Tibial artery (tissue), 4 donors: ENCODE results near the gene KRT15.

Experiments
- DNase-seq, 2 donors: peaks; one replicate each; pipeline ENCODE4 v3.0.0-alpha.2; 2019
- H3K27ac ChIP-seq, 2 donors: fragments of 200-600 bp; sonication (generic) in 1 of 2; 1 replicate in 1 of 2; 2 replicates in 1 of 2; pipeline ENCODE4 v1.5.1; 2018 to 2019; ENCODE audit warnings: mild to moderate bottlenecking in 1 of 2
- H3K27me3 ChIP-seq, 2 donors: fragments of 200-600 bp; sonication (generic) in 1 of 2; one replicate each; pipeline versions ENCODE4 v1.5.1 to v1.6.0; 2016 to 2019
- H3K36me3 ChIP-seq, 3 donors: fragments of 200-600 bp; sonication (generic) in 2 of 3; one replicate each; pipeline ENCODE4 v1.5.1; 2016 to 2019; ENCODE audit warnings: mild to moderate bottlenecking in 2 of 3
- H3K4me1 ChIP-seq, 4 donors: fragments of 200-600 bp; sonication (generic) in 2 of 4; 1 replicate in 3 of 4; 2 replicates in 1 of 4; pipeline ENCODE4 v1.5.1; 2016 to 2019
- H3K4me3 ChIP-seq, 2 donors: fragments of 200-600 bp; sonication (generic) in 1 of 2; 1 replicate in 1 of 2; 2 replicates in 1 of 2; pipeline ENCODE4 v1.5.1; 2018 to 2019; ENCODE audit warnings: mild to moderate bottlenecking in 2 of 2
- H3K9me3 ChIP-seq, 3 donors: fragments of 200-600 bp; sonication (generic) in 1 of 3; one replicate each; pipeline ENCODE4 v1.5.1; 2016 to 2019
- intact Hi-C: fragments of 100-400 bp; cut with DNase I; formaldehyde crosslinking; loops from one replicate; pipeline ENCODE4 v1.15.0; 2023; ENCODE audit warnings: low total_unique reads
- TF ChIP-seq, protein P1 (sequence below), 2 experiments: fragments of 200-600 bp in 1 of 2; fragments of 450-650 bp in 1 of 2; IDR thresholded peaks; one replicate each; pipeline ENCODE4 v1.5.1; 2017 to 2019; ENCODE audit warnings: antibody characterized with exemption in 2 of 2, mild to moderate bottlenecking in 1 of 2, moderate library complexity in 1 of 2

KRT15 gene

DNA sequence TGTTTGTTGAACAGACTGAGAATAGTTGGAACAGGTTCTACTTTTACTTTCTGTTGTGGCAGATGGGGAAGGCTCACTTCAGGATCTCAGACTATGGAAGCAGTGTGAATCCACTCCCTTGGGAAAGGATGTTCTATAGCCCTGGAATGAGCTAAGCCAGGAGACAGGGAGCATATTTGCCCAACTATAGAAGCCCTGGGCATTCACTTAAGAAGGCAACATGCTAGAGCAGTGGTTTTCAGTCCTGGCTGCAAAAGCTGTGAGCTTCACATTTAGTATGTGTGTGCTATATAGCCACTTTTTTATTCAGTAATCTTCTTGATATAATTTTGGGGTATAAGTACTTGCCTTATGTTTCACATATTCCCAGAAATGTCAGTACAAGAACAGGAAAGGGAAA is 50.3 kb downstream of the KRT15 start:
- Histone ChIP-seq H3K9me3 (peaks cover 0 to 6% (median 0%) of the 10 kb centered on the region in 3 donors), H3K36me3 (no peaks in the 10 kb centered on the region), H3K4me1 (no peaks in the 10 kb centered on the region), H3K4me3 (no peak overlapping the region), H3K27me3 (peaks cover 0 to 10% of the 10 kb centered on the region in 2 donors), H3K27ac (no peak overlapping the region)
- intact Hi-C loops = no loop called here
- no peak for DNase-seq
- TF ChIP-seq, protein P1, sequence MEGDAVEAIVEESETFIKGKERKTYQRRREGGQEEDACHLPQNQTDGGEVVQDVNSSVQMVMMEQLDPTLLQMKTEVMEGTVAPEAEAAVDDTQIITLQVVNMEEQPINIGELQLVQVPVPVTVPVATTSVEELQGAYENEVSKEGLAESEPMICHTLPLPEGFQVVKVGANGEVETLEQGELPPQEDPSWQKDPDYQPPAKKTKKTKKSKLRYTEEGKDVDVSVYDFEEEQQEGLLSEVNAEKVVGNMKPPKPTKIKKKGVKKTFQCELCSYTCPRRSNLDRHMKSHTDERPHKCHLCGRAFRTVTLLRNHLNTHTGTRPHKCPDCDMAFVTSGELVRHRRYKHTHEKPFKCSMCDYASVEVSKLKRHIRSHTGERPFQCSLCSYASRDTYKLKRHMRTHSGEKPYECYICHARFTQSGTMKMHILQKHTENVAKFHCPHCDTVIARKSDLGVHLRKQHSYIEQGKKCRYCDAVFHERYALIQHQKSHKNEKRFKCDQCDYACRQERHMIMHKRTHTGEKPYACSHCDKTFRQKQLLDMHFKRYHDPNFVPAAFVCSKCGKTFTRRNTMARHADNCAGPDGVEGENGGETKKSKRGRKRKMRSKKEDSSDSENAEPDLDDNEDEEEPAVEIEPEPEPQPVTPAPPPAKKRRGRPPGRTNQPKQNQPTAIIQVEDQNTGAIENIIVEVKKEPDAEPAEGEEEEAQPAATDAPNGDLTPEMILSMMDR (IDR thresholded peaks at IDR 0.05) = no peak

DNA sequence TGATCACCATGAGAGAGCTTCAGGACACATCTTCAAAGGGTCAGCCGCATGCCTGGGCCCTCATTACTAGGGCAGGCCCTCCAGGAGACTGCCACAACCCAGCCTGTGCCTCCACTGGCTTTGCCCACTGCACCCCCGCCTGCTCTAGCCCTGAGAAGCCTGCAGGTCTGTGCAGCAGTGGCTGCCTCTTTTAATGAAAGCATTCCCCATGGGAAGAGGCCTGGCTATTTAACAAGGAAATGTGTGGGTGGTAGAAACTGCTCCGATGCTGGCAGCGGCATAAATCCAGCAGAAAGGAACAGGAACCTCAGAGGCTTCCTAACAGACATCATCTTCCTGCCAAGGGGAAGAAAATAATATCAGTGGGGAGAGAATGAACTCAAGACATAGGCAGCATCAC is 51.1 kb downstream of the KRT15 start:
- TF ChIP-seq, protein P1 (IDR thresholded peaks at IDR 0.05) = no peak
- intact Hi-C loops = no loop called here
- no peak for DNase-seq

DNA sequence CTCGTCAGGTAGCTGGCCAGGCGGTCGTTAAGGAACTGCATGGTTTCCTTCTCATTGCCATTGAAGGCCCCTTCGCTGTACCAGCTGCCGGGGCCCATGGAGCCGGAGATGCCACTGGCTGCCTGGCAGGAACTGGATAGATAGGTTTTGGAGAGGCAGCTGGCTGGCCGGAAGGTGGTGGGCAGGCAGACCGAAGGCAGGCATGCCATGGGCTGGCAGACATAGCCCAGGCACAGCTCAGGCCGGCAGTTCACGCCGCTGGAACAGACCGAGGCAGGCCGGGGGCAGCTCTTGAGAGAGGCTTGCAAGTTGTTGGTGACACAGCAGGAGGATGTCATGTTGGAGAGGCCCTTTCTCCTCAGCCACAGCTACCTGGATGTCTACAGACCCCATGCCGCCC is 51.7 kb downstream of the KRT15 start, which contains the start of gene KRT32:
Gene KRT32, minus strand, starts transcription at position 399 of the 400 bp plus-strand sequence. Its CDS starts 61 bp downstream, at position 338.
- H3K4me3 ChIP-seq = no peak within 1 kb of the TSS
- TF ChIP-seq, protein P1 (IDR thresholded peaks at IDR 0.05) = no peak

More for the DNA sequence above, 51.1 kb downstream of the KRT15 start:
- H3K27ac ChIP-seq = no peak overlapping the region
- peaks cover 0 to 10% of the 10 kb centered on the region in 2 donors for H3K27me3 ChIP-seq
- H3K4me1 ChIP-seq = no peaks in the 10 kb centered on the region
- no peaks in the 10 kb centered on the region for H3K36me3 ChIP-seq
- no peak overlapping the region for H3K4me3 ChIP-seq
- peaks cover 0 to 6% (median 0%) of the 10 kb centered on the region in 3 donors for H3K9me3 ChIP-seq

DNA sequence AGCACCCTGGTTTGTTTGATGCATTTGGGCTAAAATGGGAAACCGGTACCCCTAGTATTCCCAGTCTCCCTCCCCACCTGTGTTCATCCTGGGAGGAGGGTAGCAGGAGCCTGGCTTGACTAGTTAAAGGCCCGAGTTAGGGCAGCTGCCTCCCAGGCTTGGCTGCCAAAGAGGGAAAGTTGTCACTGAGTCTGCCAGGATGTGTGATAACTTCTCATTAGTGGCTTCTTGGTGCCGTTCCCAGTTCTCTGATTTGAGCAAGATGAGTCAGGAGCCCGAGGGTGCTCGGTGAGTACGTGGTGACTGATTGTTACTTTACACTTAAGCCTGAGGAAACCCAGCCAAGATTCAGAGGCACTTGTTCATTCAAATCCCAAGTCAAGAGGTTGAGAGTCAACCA is 54.0 kb downstream of the KRT15 start:
- Histone ChIP-seq H3K4me3 (no peak overlapping the region), H3K27me3 (peaks cover 0 to 12% of the 10 kb centered on the region in 2 donors), H3K36me3 (no peaks in the 10 kb centered on the region), H3K4me1 (no peaks in the 10 kb centered on the region), H3K9me3 (peaks cover 0 to 6% (median 0%) of the 10 kb centered on the region in 3 donors), H3K27ac (no peak overlapping the region)
- intact Hi-C loops = no loop called here
- peak in 1 of 2 donors; percentile 80 for DNase-seq
- TF ChIP-seq, protein P1 (IDR thresholded peaks at IDR 0.05) = no peak

More for the DNA sequence above, 51.7 kb downstream of the KRT15 start, which contains the start of gene KRT32:
- Histone ChIP-seq H3K27me3 (peaks cover 0 to 12% of the 10 kb centered on the region in 2 donors), H3K36me3 (no peaks in the 10 kb centered on the region), H3K27ac (no peak within 1 kb of the TSS), H3K4me1 (no peaks in the 10 kb centered on the region), H3K9me3 (peaks cover 0 to 6% (median 0%) of the 10 kb centered on the region in 3 donors)
- intact Hi-C loops = no loop called here
- no peak for DNase-seq

DNA sequence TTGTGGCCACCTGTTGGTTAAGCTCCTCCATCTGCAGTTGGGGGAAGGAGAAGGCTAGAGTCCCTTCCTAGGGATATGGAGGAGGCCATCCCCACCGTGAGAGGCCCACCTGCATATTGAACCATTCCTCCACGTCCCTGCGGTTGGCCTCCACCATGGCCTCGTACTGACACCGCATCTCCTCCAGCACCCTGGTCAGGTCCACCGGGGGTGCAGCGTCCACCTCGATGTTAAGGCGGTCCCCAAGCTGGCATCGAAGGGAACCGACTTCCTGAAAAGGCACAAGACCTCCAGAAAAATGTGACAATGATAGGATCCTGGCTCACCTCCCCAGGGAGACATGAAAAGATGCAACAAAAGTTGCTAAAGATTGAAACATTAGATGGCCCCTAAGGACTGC is 54.5 kb downstream of the KRT15 start:
- Histone ChIP-seq H3K4me3 (no peak overlapping the region), H3K27ac (no peak overlapping the region), H3K4me1 (no peaks in the 10 kb centered on the region), H3K27me3 (peaks cover 0 to 12% of the 10 kb centered on the region in 2 donors), H3K9me3 (peaks cover 0 to 6% (median 0%) of the 10 kb centered on the region in 3 donors), H3K36me3 (no peaks in the 10 kb centered on the region)
- TF ChIP-seq, protein P1 (IDR thresholded peaks at IDR 0.05) = no peak
- intact Hi-C loops = no loop called here
- DNase-seq = no peak
